ENCODE measurements around the gene ADGRA1. TPM values are rescaled to one million over a fixed set of nuclear protein-coding genes. Genes with fewer than 3 reads are reported as not detected.

Gene ADGRA1
- polyA plus RNA-seq, 3 donors = not detected

- H3K27ac Mint-ChIP-seq = no peak overlapping the region
- H3K9me3 ChIP-seq (replicated peaks in 1 of 2; ENCODE audit: control insufficient read depth in 1 of 2, insufficient read depth in 1 of 2, low read length in 2 of 2) = no peaks in the 10 kb centered on the region
- DNase-seq = no peak
- H3K4me2 ChIP-seq (replicated peaks; ENCODE audit: extremely low read depth, low read length, poor library complexity, severe bottlenecking) = peak overlapping the region; percentile 49
- peak overlapping the region in 1 of 3 experiments; percentile 47 for H3K4me3 ChIP-seq (replicated peaks in 1 of 3; ENCODE audit: low read depth in 2 of 3, low read length in 3 of 3)
- H3K27me3 ChIP-seq (ENCODE audit: control insufficient read depth in 2 of 2, insufficient read depth in 2 of 2, low read length in 2 of 2) = peaks cover 13 to 41% of the 10 kb centered on the region in 2 donors
- TF ChIP-seq, protein P1, sequence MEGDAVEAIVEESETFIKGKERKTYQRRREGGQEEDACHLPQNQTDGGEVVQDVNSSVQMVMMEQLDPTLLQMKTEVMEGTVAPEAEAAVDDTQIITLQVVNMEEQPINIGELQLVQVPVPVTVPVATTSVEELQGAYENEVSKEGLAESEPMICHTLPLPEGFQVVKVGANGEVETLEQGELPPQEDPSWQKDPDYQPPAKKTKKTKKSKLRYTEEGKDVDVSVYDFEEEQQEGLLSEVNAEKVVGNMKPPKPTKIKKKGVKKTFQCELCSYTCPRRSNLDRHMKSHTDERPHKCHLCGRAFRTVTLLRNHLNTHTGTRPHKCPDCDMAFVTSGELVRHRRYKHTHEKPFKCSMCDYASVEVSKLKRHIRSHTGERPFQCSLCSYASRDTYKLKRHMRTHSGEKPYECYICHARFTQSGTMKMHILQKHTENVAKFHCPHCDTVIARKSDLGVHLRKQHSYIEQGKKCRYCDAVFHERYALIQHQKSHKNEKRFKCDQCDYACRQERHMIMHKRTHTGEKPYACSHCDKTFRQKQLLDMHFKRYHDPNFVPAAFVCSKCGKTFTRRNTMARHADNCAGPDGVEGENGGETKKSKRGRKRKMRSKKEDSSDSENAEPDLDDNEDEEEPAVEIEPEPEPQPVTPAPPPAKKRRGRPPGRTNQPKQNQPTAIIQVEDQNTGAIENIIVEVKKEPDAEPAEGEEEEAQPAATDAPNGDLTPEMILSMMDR (IDR thresholded peaks at IDR 0.05) = no peak
- H3K79me2 ChIP-seq (ENCODE audit: insufficient read depth, low read length) = no peaks in the 10 kb centered on the region
- H3K4me1 ChIP-seq (ENCODE audit: control insufficient read depth in 1 of 2, insufficient read depth in 2 of 2, low read length in 2 of 2) = peaks cover 0 to 3% of the 10 kb centered on the region in 2 donors
- H3K9me3 Mint-ChIP-seq = peaks cover 0 to 5% (median 0%) of the 10 kb centered on the region in 7 donors
- H3K4me3 Mint-ChIP-seq = peak overlapping the region in 1 of 2 donors; percentile 72
- no peak overlapping the region for H3K27ac ChIP-seq (ENCODE audit: low read depth in 1 of 2, low read length in 2 of 2)
- peaks cover 27 to 53% (median 41%) of the 10 kb centered on the region in 3 donors for H3K27me3 Mint-ChIP-seq (ENCODE audit: low read depth in 3 of 3)
- H3K9ac ChIP-seq (ENCODE audit: insufficient read depth, low read length, poor library complexity, severe bottlenecking) = no peak overlapping the region
- WGBS (ENCODE audit: insufficient coverage) = 50% methylated on average over 22 of the region's 33 CpGs
- no peaks in the 10 kb centered on the region for H3K36me3 Mint-ChIP-seq
- H2AFZ ChIP-seq (ENCODE audit: insufficient read depth, low read depth, low read length, poor library complexity, severe bottlenecking) = no peak overlapping the region
- no peaks in the 10 kb centered on the region for H4K20me1 ChIP-seq (ENCODE audit: insufficient read depth, low read length)
- no peaks in the 10 kb centered on the region for H3K36me3 ChIP-seq (replicated peaks in 1 of 2; ENCODE audit: control insufficient read depth in 1 of 2, insufficient read depth in 2 of 2, low read length in 2 of 2)
- no peaks in the 10 kb centered on the region for H3K4me1 Mint-ChIP-seq
- intact Hi-C loops (cut with micrococcal nuclease) = no loop called here
Observed at GRCh38 chr10:133161486-133162109, 73.9 kb downstream of the ADGRA1 start.

GRCh38 chr10:133162178-133162909, 74.6 kb downstream of the ADGRA1 start:
- peak overlapping the region in 1 of 2 donors; percentile 19 for H3K4me3 Mint-ChIP-seq

More at GRCh38 chr10:133162178-133162909, 74.6 kb downstream of the ADGRA1 start:
- Mint-ChIP-seq H3K27me3 (ENCODE audit: low read depth in 3 of 3) (peaks cover 27 to 53% (median 41%) of the 10 kb centered on the region in 3 donors), H3K4me1 (no peaks in the 10 kb centered on the region), H3K27ac (no peak overlapping the region), H3K36me3 (no peaks in the 10 kb centered on the region), H3K9me3 (peaks cover 0 to 5% (median 0%) of the 10 kb centered on the region in 7 donors)
- H3K9me3 ChIP-seq (replicated peaks in 1 of 2; ENCODE audit: control insufficient read depth in 1 of 2, insufficient read depth in 1 of 2, low read length in 2 of 2) = no peaks in the 10 kb centered on the region
- no peaks in the 10 kb centered on the region for H4K20me1 ChIP-seq (ENCODE audit: insufficient read depth, low read length)
- peaks cover 13 to 41% of the 10 kb centered on the region in 2 donors for H3K27me3 ChIP-seq (ENCODE audit: control insufficient read depth in 2 of 2, insufficient read depth in 2 of 2, low read length in 2 of 2)
- DNase-seq = no peak
- H3K4me3 ChIP-seq (replicated peaks in 1 of 3; ENCODE audit: low read depth in 2 of 3, low read length in 3 of 3) = no peak overlapping the region
- no peaks in the 10 kb centered on the region for H3K79me2 ChIP-seq (ENCODE audit: insufficient read depth, low read length)
- H3K27ac ChIP-seq (ENCODE audit: low read depth in 1 of 2, low read length in 2 of 2) = no peak overlapping the region
- no peak overlapping the region for H3K4me2 ChIP-seq (replicated peaks; ENCODE audit: extremely low read depth, low read length, poor library complexity, severe bottlenecking)
- peaks cover 0 to 3% of the 10 kb centered on the region in 2 donors for H3K4me1 ChIP-seq (ENCODE audit: control insufficient read depth in 1 of 2, insufficient read depth in 2 of 2, low read length in 2 of 2)
- TF ChIP-seq, protein P1 (IDR thresholded peaks at IDR 0.05) = no peak
- intact Hi-C loops (cut with micrococcal nuclease) = no loop called here
- no peaks in the 10 kb centered on the region for H3K36me3 ChIP-seq (replicated peaks in 1 of 2; ENCODE audit: control insufficient read depth in 1 of 2, insufficient read depth in 2 of 2, low read length in 2 of 2)
- no peak overlapping the region for H3K9ac ChIP-seq (ENCODE audit: insufficient read depth, low read length, poor library complexity, severe bottlenecking)
- H2AFZ ChIP-seq (ENCODE audit: insufficient read depth, low read depth, low read length, poor library complexity, severe bottlenecking) = no peak overlapping the region
- WGBS (ENCODE audit: insufficient coverage) = 90% methylated on average over 17 of the region's 22 CpGs

All from CD14-positive monocyte (primary cell).